Omental fat pad (tissue), 4 donors: ENCODE measurements around the gene JMJD1C. TPM values are rescaled to one million over a fixed set of nuclear protein-coding genes. Genes with fewer than 3 reads are reported as not detected.
A peak's percentile ranks its signal among the peaks of the same experiment; 100 is the strongest.

Source experiments
- ATAC-seq: fragments of 150-250 bp; one replicate; pipeline ENCODE4 v1.9.1; 2016; ENCODE audit warnings: mild to moderate bottlenecking, moderate library complexity; ENCODE audit not compliant: low FRiP score
- DNase-seq: peaks from one replicate; pipeline ENCODE4 v3.0.0-alpha.2; 2019; ENCODE audit warnings: low spot score
- total RNA-seq, 4 donors: library from RNA; depleted of rRNA; stranded (reverse); fragments of >200 nt; gene quantifications; one replicate each; pipeline ENCODE4 v1.1.0, GENCODE V29; 2016
- TF ChIP-seq, protein P1 (sequence below), 3 donors: fragments of 450-650 bp; IDR thresholded peaks; one replicate each; pipeline ENCODE4 v1.5.1; 2016 to 2017; ENCODE audit warnings: antibody characterized with exemption in 3 of 3, mild to moderate bottlenecking in 3 of 3, moderate library complexity in 2 of 3

Gene JMJD1C
- total RNA-seq, 4 donors from 2014 or later, result 99.8 to 179 (median 149) TPM

DNA sequence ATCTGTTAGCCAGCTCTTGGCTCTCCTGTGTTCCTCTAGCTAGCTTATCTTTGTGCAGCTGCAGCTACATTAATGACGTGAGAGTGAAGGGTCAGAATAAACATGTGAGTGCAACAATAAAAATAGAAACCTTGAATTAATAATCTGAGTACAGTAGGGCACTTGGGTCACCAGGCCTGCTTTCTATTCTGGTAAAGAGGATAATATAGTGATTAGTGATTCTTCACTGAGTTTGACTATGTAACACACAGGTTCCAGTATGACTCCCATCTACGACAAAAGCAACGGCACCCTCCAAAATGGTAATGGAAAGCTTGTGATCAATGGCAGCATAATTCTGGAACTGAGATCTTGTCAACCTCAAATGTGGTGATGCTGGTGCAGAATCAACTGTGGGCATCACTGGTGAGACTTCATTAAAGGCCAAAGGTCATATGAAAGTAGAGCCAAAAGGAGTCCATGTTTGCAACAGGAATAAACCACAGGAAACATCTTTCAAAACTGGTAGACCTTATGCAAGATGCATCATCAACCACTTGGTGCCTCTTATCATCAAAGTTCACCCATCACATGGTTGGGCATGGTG, 255.1 kb downstream of the JMJD1C start:
- ATAC-seq (no peak), DNase-seq (no peak)

DNA sequence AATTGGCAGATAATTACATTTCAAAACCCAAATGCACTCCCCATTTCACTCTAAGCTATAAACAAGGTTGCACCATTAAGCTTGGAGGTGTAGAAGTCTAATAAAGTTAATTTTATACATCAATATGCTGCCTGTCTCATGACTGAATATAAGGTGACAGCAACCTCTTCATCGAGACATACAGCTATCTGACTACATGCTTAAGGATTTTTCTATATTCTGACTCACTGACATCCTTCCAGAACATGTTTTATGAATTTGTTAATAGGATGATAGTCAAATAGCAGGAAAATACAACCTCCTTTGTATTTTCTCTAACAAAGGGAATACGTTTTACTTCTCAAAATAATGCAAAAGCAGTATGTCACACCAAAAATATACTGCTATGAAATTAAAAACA, 256.1 kb downstream of the JMJD1C start:
- DNase-seq, result no peak
- TF ChIP-seq, protein P1, sequence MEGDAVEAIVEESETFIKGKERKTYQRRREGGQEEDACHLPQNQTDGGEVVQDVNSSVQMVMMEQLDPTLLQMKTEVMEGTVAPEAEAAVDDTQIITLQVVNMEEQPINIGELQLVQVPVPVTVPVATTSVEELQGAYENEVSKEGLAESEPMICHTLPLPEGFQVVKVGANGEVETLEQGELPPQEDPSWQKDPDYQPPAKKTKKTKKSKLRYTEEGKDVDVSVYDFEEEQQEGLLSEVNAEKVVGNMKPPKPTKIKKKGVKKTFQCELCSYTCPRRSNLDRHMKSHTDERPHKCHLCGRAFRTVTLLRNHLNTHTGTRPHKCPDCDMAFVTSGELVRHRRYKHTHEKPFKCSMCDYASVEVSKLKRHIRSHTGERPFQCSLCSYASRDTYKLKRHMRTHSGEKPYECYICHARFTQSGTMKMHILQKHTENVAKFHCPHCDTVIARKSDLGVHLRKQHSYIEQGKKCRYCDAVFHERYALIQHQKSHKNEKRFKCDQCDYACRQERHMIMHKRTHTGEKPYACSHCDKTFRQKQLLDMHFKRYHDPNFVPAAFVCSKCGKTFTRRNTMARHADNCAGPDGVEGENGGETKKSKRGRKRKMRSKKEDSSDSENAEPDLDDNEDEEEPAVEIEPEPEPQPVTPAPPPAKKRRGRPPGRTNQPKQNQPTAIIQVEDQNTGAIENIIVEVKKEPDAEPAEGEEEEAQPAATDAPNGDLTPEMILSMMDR (IDR thresholded peaks at IDR 0.05), result no peak
- no peak for ATAC-seq

More for the DNA sequence above, 255.1 kb downstream of the JMJD1C start:
- TF ChIP-seq, protein P1 (IDR thresholded peaks at IDR 0.05), result no peak

DNA sequence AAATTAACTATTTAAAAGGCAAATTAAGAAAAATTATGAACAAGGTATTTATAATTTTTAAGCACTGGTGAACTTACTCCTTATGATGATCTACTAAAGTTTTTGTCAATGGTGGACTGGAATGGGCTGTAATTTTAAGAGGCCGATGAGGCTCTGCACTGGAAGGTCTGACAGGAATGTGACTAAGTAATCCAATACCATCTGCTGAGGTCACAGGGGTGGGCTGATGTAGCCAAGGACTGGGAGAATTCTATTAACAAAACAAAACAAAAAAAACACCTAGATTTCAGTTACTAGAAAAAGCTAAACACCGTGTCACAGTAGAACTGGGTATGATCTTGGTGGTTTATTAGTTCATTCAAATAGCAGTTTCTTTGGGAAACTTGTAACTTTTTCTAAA, 256.8 kb downstream of the JMJD1C start:
- TF ChIP-seq, protein P1 (IDR thresholded peaks at IDR 0.05), result no peak
- DNase-seq, result no peak
- no peak for ATAC-seq

DNA sequence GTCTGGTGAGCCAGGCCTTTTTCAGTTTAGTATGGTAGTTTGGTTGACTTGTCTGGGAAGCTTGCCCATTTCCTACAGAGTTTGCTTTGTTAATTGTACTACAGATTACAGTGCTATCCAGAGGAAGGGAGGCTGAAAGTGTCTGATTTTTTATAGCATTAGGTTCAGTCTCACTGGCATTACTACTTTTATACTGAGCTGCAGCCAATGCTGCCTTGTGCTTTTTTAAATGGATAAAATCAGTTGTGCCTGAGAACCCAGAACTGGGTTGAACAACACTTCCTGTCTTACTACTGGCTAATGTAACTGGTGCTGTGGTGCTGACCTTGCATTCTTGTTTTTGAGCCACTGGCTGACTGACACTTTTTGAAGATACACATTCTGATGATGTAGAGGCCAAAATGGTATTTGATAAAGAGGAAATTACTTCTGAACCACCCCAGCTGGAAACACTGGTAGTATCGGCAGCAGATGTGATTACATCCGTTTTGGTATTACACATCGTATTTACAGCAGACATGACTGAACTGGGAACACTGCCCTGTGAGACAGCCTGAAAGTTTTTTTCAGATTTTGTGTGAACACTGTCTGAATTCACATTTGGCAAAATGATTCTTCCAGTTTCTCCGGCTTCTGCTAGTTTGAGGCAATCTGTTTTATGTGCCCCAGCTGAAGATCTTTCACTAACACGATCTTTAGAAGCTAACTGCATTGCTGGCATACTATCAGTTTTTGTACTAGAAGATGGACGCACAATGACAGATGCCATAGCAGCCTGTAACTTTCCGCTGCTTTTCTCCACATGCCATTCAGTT, 258.6 kb downstream of the JMJD1C start:
- DNase-seq (no peak), ATAC-seq (peak; percentile 80)
- TF ChIP-seq, protein P1 (IDR thresholded peaks at IDR 0.05), result no peak

DNA sequence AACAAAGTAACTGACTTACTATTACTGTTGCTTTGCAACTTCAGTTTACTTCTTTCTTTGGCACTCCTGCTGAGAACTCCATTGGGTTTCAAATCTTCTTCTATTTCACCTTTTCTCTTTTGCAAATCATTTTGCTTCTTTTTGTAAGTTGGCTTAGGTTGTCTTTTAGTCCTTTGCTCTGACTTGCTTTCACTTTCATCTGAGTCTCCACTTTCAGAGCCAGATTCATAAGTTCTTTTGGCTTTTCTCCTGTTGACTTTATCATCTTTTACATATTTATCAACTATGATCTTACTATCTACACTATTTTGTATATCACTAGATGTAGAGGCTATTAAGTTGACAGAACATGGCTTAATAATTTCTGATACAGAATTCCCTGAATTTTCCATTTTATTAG, 259.2 kb downstream of the JMJD1C start:
- no peak for DNase-seq
- no peak for ATAC-seq
- TF ChIP-seq, protein P1 (IDR thresholded peaks at IDR 0.05), result no peak

DNA sequence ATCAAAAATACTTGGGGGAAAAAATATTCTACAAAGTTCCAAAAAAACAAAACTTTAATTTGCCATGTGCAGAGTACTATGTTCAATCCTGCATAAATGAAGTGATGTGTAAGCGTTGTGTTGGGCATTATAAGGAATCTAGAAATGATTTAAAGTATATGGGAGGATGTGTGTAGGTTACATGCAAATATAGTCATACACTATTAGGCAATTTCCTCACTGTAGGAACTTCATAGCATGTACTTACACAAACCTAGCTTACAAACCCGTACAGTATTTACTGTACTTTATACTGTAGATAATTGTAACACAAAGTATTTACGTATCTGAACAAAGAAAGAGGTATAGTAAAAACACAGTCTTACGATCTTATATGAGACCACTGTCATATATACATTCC, 260.4 kb downstream of the JMJD1C start:
- TF ChIP-seq, protein P1 (IDR thresholded peaks at IDR 0.05), result no peak
- ATAC-seq (no peak), DNase-seq (no peak)
